Vagina (tissue), 2 donors: ENCODE data around the gene DPP10. TPM values are rescaled to one million over a fixed set of nuclear protein-coding genes. Genes with fewer than 3 reads are reported as not detected.

Experiments used
- DNase-seq, 2 donors: peaks; one replicate each; pipeline ENCODE4 v3.0.0-alpha.2; 2017; ENCODE audit errors: extremely low spot score in 2 of 2
- H3K27ac ChIP-seq: fragments of 200-600 bp; sonication (generic); one replicate; pipeline ENCODE4 v1.5.1; 2019
- H3K27me3 ChIP-seq: fragments of 200-600 bp; sonication (generic); one replicate; pipeline ENCODE4 v1.5.1; 2019
- H3K36me3 ChIP-seq, 2 donors: fragments of 200-600 bp; sonication (generic); one replicate each; pipeline ENCODE4 v1.5.1; 2017 to 2019
- H3K4me1 ChIP-seq: fragments of 200-600 bp; sonication (generic); one replicate; pipeline ENCODE4 v1.5.1; 2019
- H3K4me3 ChIP-seq, 2 donors: fragments of 200-600 bp; sonication (generic); 1 replicate in 1 of 2; 2 replicates in 1 of 2; pipeline ENCODE4 v1.5.1; 2016 to 2019
- H3K9me3 ChIP-seq: fragments of 200-600 bp; sonication (generic); one replicate; pipeline ENCODE4 v1.5.1; 2019
- CTCF ChIP-seq, 3 experiments: fragments of 450-650 bp in 2 of 3; fragments of 200-600 bp in 1 of 3; sonication (generic) in 1 of 3; IDR thresholded peaks; one replicate each; pipeline ENCODE4 v1.5.1; 2017 to 2019; ENCODE audit warnings: antibody characterized with exemption in 3 of 3, mild to moderate bottlenecking in 2 of 3, moderate library complexity in 2 of 3
- POLR2A ChIP-seq, 2 donors: fragments of 450-650 bp; IDR thresholded peaks; one replicate each; pipeline ENCODE4 v1.6.1; 2017; ENCODE audit warnings: antibody characterized with exemption in 2 of 2, mild to moderate bottlenecking in 2 of 2, moderate library complexity in 2 of 2
- POLR2AphosphoS5 ChIP-seq, 2 donors: sonication (generic); formaldehyde crosslinking; IDR thresholded peaks; one replicate each; pipeline ENCODE4 v1.9.0; 2017; ENCODE audit warnings: antibody characterized with exemption in 2 of 2, mild to moderate bottlenecking in 2 of 2, low read depth in 1 of 2; ENCODE audit not compliant: insufficient read depth in 1 of 2
- intact Hi-C: fragments of 100-400 bp; cut with DNase I; formaldehyde crosslinking; loops from one replicate; pipeline ENCODE4 v1.15.1; 2023
- total RNA-seq: library from RNA; depleted of rRNA; stranded (reverse); fragments of >200 nt; gene quantifications from one replicate; pipeline ENCODE4 v1.2.3, GENCODE V29; 2016

Gene DPP10
- total RNA-seq, 1 donor from 2014 or later: not detected

DNA sequence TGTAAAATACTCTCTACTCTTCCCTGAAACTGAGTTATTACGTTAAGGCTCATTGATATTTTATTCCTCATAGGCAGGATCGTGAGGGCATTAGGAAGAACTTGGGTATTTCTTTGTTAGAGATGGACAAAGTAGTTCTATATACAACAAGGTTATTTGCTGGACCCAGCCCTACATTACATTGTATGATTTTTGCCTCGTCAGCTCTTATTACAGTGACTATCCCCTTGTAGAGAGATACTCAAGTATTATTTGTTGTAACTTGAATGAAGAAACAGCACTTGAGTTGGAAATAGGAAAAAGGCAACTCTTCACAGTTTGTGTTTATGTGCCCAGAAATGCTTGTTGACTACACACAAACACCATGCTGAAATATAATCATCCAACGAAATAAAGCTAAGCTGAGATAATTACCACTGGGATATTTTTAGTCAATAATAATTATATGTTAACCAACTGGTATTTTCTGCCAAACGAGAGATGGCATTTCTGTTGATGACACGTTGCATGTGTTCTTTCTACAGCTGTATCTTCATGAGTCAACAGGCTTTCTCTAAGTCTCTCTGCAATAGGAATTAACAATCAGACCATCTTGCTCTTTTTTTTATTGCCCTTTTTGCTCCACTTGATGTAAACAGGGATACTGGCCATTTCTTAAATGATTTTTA, 947.6 kb downstream of the DPP10 start:
- H3K36me3 ChIP-seq: no peaks in the 10 kb centered on the region
- no peaks in the 10 kb centered on the region for H3K9me3 ChIP-seq
- TF ChIP-seq POLR2A (IDR thresholded peaks at IDR 0.05) (no peak), CTCF (IDR thresholded peaks at IDR 0.05) (no peak), POLR2AphosphoS5 (IDR thresholded peaks at IDR 0.05; ENCODE audit: insufficient read depth in 1 of 2, low read depth in 1 of 2) (no peak)
- no peak for DNase-seq
- H3K4me3 ChIP-seq: no peak overlapping the region
- no peak overlapping the region for H3K27ac ChIP-seq
- no peaks in the 10 kb centered on the region for H3K4me1 ChIP-seq
- intact Hi-C loops: no loop called here
- H3K27me3 ChIP-seq: no peaks in the 10 kb centered on the region

DNA sequence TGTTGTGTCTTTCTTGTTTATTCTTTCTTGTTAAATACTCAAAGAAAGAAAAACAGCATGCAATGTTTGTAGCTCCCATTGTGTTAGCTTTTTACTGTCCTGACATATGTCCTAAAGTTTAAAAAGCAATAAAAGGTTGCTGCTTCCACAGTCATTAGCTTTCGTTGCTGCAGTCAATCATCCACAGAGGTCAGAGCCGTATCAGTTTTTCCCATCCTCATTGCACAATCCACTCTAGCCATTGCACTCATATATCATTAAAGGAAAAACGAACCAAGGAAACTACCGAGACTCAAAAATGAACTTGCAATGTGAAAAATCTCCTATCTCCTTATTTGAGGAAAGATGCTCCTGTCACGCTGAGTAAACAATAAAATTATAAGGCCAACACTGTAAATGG, 954.1 kb downstream of the DPP10 start:
- Histone ChIP-seq H3K4me1 (no peaks in the 10 kb centered on the region), H3K36me3 (no peaks in the 10 kb centered on the region), H3K4me3 (no peak overlapping the region), H3K27ac (no peak overlapping the region), H3K27me3 (no peaks in the 10 kb centered on the region), H3K9me3 (no peaks in the 10 kb centered on the region)
- intact Hi-C loops: no loop called here
- DNase-seq: no peak
- TF ChIP-seq CTCF (IDR thresholded peaks at IDR 0.05) (no peak), POLR2AphosphoS5 (IDR thresholded peaks at IDR 0.05; ENCODE audit: insufficient read depth in 1 of 2, low read depth in 1 of 2) (no peak), POLR2A (IDR thresholded peaks at IDR 0.05) (no peak)

DNA sequence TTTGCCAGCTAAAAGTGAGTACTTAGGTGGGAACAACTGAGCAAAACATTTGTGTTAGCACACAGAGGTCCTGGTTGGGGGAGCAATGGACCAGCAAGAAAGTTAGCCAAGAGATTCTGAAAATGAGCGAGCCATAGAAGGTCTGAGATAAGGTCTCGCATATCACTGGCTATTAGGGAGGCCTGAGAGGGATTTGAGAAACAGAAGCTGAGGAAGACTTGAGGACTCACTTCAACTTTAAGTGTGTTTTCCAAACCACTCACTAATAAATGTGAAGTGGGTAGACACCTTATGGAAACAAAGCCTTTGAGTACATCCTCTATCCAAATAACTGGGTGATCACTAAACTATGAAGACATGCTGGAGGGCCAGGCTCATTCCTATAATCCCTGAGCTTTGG, 958.5 kb downstream of the DPP10 start:
- Histone ChIP-seq H3K36me3 (no peaks in the 10 kb centered on the region), H3K4me3 (no peak overlapping the region), H3K9me3 (no peaks in the 10 kb centered on the region), H3K4me1 (no peaks in the 10 kb centered on the region), H3K27ac (no peak overlapping the region), H3K27me3 (no peaks in the 10 kb centered on the region)
- DNase-seq: no peak
- no peak for TF ChIP-seq POLR2AphosphoS5 (IDR thresholded peaks at IDR 0.05; ENCODE audit: insufficient read depth in 1 of 2, low read depth in 1 of 2)
- no peak for TF ChIP-seq POLR2A (IDR thresholded peaks at IDR 0.05)
- no peak for TF ChIP-seq CTCF (IDR thresholded peaks at IDR 0.05)
- intact Hi-C loops: no loop called here

- no peak overlapping the region for H3K27ac ChIP-seq
- no peaks in the 10 kb centered on the region for H3K9me3 ChIP-seq
- intact Hi-C loops: no loop called here
- H3K27me3 ChIP-seq: no peaks in the 10 kb centered on the region
- H3K4me3 ChIP-seq: no peak overlapping the region
- DNase-seq: no peak
- H3K4me1 ChIP-seq: no peaks in the 10 kb centered on the region
- no peaks in the 10 kb centered on the region for H3K36me3 ChIP-seq
- TF ChIP-seq CTCF (IDR thresholded peaks at IDR 0.05) (no peak), POLR2AphosphoS5 (IDR thresholded peaks at IDR 0.05; ENCODE audit: insufficient read depth in 1 of 2, low read depth in 1 of 2) (no peak), POLR2A (IDR thresholded peaks at IDR 0.05) (no peak)
Observed at GRCh38 chr2:115412501-115412900, 970.1 kb downstream of the DPP10 start.

DNA sequence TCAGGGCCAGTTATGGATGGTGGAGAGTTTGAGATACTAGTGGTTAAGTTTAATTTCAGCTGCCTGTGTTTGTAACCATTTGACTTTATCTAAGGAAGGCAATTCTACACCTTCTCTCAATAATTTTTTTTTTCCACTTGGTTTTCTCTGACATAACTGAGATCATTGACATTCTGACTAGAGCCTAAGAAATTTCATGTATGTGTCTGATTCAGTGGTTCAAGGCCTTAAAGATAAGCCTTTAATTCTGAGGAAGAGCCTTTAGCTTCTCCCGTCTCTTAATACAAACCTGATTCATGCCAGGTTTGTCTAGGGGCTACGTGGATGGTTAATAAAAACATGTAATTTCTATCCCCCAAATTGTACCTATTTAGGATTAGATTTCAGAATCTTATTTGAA, 971.4 kb downstream of the DPP10 start:
- no peaks in the 10 kb centered on the region for H3K36me3 ChIP-seq
- no peak for DNase-seq
- no peak overlapping the region for H3K27ac ChIP-seq
- TF ChIP-seq POLR2A (IDR thresholded peaks at IDR 0.05) (no peak), POLR2AphosphoS5 (IDR thresholded peaks at IDR 0.05; ENCODE audit: insufficient read depth in 1 of 2, low read depth in 1 of 2) (no peak), CTCF (IDR thresholded peaks at IDR 0.05) (no peak)
- H3K27me3 ChIP-seq: no peaks in the 10 kb centered on the region
- H3K4me1 ChIP-seq: no peaks in the 10 kb centered on the region
- no peak overlapping the region for H3K4me3 ChIP-seq
- intact Hi-C loops: no loop called here
- no peaks in the 10 kb centered on the region for H3K9me3 ChIP-seq
